T-helper 1 cell (primary cell): ENCODE data around the gene MDP1.

ENCODE experiments used
- DNase-seq, 5 donors: peaks; one replicate each; pipeline ENCODE4 v3.0.0-alpha.2; 2012 to 2020

Gene MDP1

GRCh38 chr14:24197056-24197450 lies 18.8 kb downstream of the MDP1 start:
- no peak for DNase-seq

DNA sequence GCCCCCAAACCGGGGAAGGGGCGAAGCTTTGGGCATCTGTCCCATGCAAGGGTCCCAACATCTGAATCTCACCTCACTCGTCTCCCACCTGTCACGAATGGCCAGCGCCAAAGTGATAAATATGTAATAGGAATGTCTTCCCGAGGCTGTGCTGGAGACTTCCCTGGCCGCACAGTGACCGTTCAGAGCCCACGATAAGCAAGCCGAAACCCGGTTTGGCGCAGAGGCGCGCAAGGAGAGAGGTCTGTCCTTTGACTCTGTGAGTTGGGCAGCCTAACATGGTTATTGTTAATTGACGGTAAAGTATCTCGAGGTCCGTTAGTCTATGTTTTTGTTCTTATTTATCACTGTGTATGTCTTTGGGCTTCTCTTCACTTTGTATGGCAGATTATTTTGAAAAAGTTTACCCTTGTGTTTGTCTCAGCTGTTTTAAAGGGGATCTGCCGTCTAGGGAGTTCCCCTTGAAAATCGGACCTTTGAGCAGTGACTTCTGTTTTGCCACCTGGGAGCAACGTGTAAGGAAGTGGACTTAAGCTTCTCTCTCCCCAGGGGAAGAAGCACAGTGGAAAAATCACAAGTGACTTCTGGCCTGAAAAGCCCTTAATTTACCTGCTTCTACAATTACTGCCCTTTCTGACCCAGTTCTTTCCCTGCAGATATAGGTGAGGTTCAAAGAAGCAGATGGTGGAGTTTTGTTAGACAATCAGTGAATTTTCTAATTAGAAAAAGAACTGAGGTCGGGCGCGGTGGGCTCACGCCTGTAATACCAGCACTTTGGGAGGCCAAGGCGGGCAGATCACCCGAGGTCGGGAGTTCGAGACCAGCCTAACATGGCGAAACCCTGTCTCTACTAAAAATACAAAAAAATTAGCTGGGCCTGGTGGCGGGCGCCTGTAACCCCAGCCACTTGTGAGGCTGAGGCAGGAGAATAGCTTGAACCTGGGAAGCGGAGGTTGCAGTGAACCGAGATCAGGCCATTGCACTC lies 19.5 kb downstream of the MDP1 start:
- no peak for DNase-seq

GRCh38 chr14:24195186-24196070 lies 20.4 kb downstream of the MDP1 start, which contains the start of gene TM9SF1:
TM9SF1 (minus strand) TSS chr14:24195441; CDS start chr14:24195019, 422 bp downstream.
- DNase-seq = peak; percentile 82 to 92 (median 88)

GRCh38 chr14:24194873-24195185 lies 21.0 kb downstream of the MDP1 start:
- no peak for DNase-seq

- DNase-seq = no peak
Observed at GRCh38 chr14:24194186-24194872, 21.5 kb downstream of the MDP1 start.

DNA sequence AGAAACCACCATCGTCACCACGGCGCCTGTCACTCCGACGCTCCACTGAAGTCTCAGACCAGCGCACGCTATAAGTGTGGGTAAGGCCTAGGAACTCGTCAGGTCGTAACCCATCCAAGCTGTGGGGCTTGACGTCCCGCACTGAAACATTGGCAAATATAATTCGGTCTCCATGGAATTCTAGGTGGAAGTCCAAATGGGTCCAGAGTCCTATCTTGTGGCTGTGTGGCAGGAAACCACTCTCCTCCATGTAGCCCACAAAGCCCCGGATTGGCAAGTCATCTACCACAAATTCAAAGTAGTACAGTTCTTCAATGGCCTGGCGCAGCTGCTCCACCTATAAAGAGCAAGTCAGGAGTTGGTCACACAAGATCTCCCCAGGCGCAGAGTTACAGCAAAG lies 22.9 kb downstream of the MDP1 start:
- DNase-seq = no peak

GRCh38 chr14:24190416-24190815 lies 25.4 kb downstream of the MDP1 start:
- no peak for DNase-seq

- DNase-seq = no peak
Observed at GRCh38 chr14:24189460-24189859, 26.4 kb downstream of the MDP1 start.

DNA sequence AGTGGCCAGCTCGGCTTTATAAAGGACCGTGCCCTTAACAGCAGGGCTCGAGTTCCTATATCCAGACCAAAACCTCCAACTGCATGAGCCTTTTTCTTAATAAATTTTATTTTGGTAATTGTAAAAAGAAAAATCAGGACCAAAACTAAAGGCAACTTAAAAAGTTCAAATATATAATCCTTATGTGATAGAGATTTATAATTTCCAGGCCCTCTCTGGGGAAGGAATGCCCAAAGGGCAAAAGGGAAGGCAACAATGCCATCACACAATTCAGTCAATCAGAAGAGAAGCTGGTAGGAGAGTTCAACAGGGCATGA lies 26.8 kb downstream of the MDP1 start:
- no peak for DNase-seq

DNA sequence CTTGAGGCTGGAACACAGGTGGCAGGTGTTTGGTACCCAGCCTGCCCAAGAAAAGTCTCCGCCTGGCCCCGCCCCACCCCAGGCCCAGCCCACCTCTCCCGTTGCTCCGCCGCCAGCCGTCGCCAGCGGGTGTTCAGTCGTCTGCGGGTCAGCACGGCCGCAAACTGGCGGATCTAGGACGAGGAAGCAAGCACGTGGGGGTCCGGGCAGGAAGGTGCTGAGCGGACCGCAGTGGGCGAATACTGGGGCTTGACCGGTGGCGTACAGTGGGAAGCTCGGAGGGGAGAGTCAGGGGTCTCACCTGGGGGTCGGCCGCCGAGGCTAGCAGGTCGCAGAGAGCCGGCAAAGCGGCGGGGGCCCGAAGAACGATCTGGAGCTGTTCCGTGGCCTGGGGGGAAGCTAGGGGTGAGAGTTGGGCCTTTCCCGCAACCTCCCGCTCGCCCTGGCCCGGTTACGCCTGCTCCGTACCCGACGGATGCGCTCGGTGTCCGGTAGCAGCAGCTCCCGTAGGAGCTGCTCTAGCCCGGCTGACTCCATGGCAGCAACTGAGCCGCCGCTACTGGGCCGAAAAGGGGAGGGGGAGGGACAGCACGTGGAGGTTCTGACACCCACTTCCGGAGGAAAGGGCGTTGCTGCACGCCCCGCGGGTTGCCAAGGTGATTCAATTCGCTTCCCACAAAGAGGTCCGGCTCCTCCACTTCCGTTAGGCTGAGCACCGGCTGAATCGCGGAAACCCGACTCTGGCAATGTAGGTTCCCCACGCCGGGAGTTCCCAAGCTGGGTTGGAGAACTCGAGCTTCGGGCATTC lies 27.4 kb downstream of the MDP1 start, which contains the start of gene IPO4:
Gene IPO4 (minus strand): TSS at position 566 of the 808 bp plus-strand sequence. CDS start 29 bp downstream, at position 537.
- peak; percentile 92 to 96 (median 94) for DNase-seq

- DNase-seq = no peak
Observed at GRCh38 chr14:24187539-24187915, 28.3 kb downstream of the MDP1 start.

DNA sequence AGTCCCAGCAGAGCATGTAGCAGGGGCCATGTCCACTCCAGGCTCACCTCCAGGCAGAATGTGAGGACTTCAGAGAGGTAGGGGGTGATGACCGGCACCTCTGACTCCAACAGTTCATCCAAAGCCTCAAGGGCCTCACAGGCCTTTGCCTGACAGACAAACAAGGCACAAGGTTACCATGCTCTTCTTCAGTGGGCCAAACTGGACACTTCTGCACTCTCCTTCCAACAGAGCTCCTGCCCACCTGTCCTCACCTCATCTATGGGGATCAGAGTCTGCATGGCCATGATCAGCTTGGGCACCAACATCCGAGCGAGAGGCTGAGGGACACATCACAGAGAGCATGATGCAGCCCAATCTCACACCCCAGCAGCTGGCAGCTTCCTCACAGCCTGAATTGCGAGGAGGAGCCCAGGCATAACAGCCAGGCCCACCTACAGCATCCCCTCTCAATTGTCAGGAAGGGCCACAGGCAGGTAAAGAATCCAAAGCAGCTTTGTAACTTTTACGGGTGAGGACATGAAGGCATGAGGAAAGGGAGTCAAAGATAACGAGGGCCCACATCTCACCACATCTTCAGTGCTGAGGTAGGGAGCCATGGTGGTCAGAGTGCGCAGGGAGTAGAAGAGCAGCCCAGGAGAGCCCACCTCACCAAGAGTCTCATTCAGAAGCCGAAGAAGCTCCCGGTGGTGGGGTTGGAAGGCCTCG lies 28.9 kb downstream of the MDP1 start:
- no peak for DNase-seq

DNA sequence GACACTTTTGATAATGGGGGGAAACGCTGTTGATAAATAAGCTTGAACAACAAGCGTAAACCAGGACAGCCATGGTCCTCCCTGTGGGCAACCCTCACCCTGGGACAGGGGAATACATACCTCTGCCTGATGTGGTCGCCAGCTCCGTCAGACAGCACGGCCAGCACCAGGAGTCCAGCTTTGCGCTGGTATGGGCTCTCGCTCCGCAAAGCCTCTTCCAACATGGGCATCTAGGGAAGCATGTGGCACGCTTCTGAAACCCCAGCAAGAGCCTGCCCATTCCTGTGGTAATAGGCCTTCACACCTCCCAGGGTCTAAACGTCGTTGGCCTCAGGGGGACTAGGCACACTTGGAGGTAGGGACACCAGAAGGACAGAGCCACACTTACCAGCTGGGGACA lies 30.1 kb downstream of the MDP1 start:
- DNase-seq = no peak

DNA sequence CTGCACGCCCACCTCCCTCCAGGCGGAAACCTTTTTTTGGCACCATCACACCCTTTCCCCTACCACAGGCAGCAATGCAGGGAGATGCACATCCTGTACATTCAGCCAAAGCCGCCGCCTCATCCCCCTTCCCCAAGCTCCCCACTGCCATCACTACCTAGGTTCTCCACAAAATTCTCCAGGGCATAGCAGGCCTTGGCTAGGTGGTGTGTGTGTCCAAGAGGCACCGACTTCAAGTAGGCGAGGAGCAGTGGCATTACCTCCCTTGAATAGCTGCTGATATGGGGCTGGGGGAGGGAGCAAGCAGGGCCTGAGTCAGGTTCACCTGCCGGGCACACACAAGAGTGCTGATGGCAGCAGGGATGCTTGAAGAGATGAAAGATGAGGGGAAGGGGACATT lies 30.8 kb downstream of the MDP1 start:
- DNase-seq = no peak

GRCh38 chr14:24184104-24184970 lies 31.5 kb downstream of the MDP1 start:
- no peak for DNase-seq

DNA sequence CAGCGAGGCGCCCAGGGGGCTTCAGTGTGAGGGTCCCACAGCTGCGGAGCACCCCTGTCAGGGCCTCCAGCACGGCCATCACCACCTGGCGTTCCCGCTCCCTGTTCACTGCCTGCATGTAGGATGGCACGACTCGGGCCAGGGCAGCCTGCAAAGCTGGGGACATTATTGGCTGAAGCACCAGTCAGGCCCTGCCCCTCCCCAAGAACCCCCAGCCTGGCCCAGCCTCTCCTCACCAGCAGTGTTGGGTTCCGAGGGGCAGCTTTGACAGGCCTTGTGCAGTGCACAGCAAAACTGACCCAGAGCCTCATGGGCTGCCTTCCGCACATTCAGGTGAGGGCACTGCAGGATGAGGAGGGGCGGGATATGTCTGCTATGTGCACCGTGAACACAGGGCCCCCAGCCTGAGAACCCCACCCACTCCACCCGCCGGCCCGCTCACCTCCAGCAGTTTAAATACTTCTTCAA lies 32.8 kb downstream of the MDP1 start:
- no peak for DNase-seq

DNA sequence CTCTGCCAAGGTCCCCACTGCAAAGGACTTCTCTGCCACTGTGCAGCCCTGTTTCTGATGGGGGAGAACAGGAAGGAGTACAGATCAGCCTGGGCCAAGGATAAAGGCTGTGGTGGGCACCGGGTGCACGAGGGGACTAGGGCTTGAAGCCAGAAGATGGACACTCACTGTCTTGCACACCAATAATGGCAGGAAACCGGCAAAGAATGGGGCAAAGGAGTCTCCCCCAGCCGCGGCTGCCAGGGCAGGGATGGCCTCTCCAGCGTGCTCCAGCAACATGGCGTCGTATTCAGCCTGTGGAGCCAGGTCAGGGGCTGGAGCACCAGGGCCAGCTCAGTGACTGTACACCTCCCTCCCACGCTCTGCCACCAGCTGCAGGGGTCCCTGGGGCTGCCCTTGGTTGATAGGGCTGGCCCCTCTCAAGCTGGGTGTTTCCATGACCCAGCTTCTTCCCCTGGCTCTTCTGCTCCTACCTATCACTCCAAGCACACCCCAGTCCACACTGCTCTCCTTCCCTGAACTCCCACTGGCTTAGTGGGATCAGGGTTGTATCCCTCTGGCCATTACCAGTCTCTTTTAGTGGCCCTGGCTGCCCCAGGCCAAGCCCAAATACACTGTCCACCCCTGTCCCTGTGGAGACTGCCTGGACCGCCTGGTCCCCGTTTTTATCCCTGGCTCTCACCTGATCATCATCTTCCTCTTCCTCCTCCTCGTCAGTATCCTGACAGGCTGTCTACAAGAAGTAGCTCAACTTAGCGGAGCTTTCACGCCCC lies 33.6 kb downstream of the MDP1 start:
- DNase-seq = no peak

- no peak for DNase-seq
Observed at GRCh38 chr14:24181371-24182077, 34.3 kb downstream of the MDP1 start.
